Stomach smooth muscle (tissue), 2 donors: ENCODE data around the gene SLAMF6.
"Not testable (repeated sequence)": the region's sequence is repeated elsewhere in the genome, so short reads cannot be mapped to it uniquely, and the experiment has no call there.

Source experiments
- H3K27ac ChIP-seq: one replicate; pipeline ENCODE4 v1.7.0; 2013; ENCODE audit warnings: mild to moderate bottlenecking, low read length, inconsistent platforms
- H3K27me3 ChIP-seq, 2 donors: one replicate each; pipeline ENCODE4 v1.7.0; 2013; ENCODE audit warnings: low read length in 2 of 2; ENCODE audit not compliant: insufficient read depth in 2 of 2, control insufficient read depth in 1 of 2
- H3K36me3 ChIP-seq, 2 donors: one replicate each; pipeline ENCODE4 v1.7.0; 2013; ENCODE audit warnings: low read length in 2 of 2; ENCODE audit not compliant: control insufficient read depth in 2 of 2, insufficient read depth in 2 of 2
- H3K4me1 ChIP-seq: one replicate; pipeline ENCODE4 v1.7.0; 2013; ENCODE audit warnings: low read length; ENCODE audit not compliant: control insufficient read depth, insufficient read depth
- H3K4me3 ChIP-seq, 2 donors: one replicate each; pipeline ENCODE4 v1.7.0; 2013; ENCODE audit warnings: low read length in 2 of 2
- H3K9ac ChIP-seq, 2 donors: one replicate each; pipeline ENCODE4 v1.7.0; 2013; ENCODE audit warnings: low read length in 2 of 2, mild to moderate bottlenecking in 1 of 2
- H3K9me3 ChIP-seq, 2 donors: one replicate each; pipeline ENCODE4 v1.7.0; 2013; ENCODE audit warnings: low read length in 2 of 2; ENCODE audit not compliant: control insufficient read depth in 2 of 2
- donor health status: healthy.
- donor health status: Pancreatic carcinoma.

SLAMF6 gene

DNA sequence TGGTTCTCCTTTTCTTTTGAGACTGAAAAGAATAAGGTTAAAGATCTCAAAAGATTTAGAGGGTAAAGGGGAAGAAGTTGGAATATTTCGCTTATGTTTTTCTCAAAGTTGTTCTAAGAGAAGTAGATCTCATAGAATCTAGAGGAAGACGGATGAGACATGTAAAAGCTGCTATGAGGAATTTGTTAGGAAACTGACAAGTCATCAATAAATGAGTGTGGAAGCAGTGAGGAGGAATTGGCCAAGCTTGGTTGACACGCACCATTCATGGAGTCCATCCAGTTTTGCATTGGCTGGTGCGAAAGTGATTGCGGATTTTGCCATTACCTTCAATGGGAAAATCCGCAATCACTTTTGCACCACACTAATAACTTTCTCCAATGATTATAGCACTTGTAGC lies 20.0 kb downstream of the SLAMF6 start:
- Histone ChIP-seq H3K36me3 (no peaks in the 10 kb centered on the region), H3K4me3 (no peak overlapping the region), H3K27ac (no peak overlapping the region), H3K9me3 (peaks cover 0 to 3% of the 10 kb centered on the region in 2 donors), H3K4me1 (no peaks in the 10 kb centered on the region), H3K27me3 (no peaks in the 10 kb centered on the region), H3K9ac (no peak overlapping the region)

- Histone ChIP-seq H3K9me3 (peaks cover 0 to 3% of the 10 kb centered on the region in 2 donors), H3K27ac (no peak overlapping the region), H3K36me3 (no peaks in the 10 kb centered on the region), H3K27me3 (no peaks in the 10 kb centered on the region), H3K4me1 (no peaks in the 10 kb centered on the region), H3K9ac (no peak overlapping the region), H3K4me3 (no peak overlapping the region)
Observed at GRCh38 chr1:160500321-160500990, 22.6 kb downstream of the SLAMF6 start.

DNA sequence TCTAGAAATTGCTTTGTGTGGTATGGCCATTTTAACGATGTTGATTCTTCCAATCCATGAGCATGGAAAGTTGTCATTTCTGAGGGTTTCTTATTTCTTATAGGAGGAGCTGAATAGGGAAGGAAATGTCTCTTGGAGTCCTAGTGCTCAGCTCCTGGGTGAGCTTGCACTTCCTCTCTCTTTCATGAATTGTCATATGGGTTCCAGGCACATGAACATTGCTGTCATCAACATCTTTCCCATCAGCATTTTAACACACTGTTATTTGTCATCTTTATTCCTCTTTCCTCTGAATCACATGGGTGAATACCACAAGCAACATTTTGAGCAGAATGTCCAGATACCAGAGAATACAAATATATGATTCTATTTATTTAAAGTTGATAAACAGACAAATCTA lies 23.4 kb downstream of the SLAMF6 start:
- Histone ChIP-seq H3K4me3 (no peak overlapping the region), H3K4me1 (no peaks in the 10 kb centered on the region), H3K9ac (no peak overlapping the region), H3K9me3 (peaks cover 0 to 3% of the 10 kb centered on the region in 2 donors), H3K27ac (no peak overlapping the region), H3K27me3 (no peaks in the 10 kb centered on the region), H3K36me3 (no peaks in the 10 kb centered on the region)

- not testable (repeated sequence) for H3K36me3 ChIP-seq, H3K9ac ChIP-seq, H3K4me1 ChIP-seq, H3K27ac ChIP-seq, H3K4me3 ChIP-seq, H3K9me3 ChIP-seq, H3K27me3 ChIP-seq
Observed at GRCh38 chr1:160498301-160499065, 24.6 kb downstream of the SLAMF6 start.

GRCh38 chr1:160496334-160496733 lies 26.7 kb downstream of the SLAMF6 start:
- no peak overlapping the region for H3K9ac ChIP-seq
- H3K27me3 ChIP-seq: no peaks in the 10 kb centered on the region
- H3K4me3 ChIP-seq: no peak overlapping the region
- H3K9me3 ChIP-seq: no peaks in the 10 kb centered on the region
- H3K27ac ChIP-seq: no peak overlapping the region
- no peaks in the 10 kb centered on the region for H3K36me3 ChIP-seq
- H3K4me1 ChIP-seq: no peaks in the 10 kb centered on the region

DNA sequence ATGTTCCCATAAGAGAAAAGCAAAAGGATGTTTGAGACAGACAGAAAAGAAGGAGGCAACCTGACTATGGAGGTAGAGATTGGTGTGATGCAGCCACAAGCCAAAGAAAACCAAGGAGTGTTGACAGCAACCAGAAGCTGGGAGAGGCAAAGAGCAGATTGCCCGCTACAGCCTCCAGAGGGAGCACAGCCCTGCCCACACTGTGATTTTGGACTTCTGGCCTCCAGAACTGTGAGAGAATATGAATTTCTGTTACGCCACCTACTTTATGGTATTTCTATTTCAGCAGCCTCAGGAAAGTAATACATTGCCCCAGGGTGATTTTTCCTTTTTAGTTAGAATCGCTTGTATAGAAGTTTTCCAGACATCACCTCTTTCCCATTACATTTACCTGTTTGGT lies 28.4 kb downstream of the SLAMF6 start:
- Histone ChIP-seq H3K9me3 (no peaks in the 10 kb centered on the region), H3K4me1 (no peaks in the 10 kb centered on the region), H3K36me3 (no peaks in the 10 kb centered on the region), H3K4me3 (no peak overlapping the region), H3K27ac (no peak overlapping the region), H3K27me3 (peaks cover 0 to 2% of the 10 kb centered on the region in 2 donors), H3K9ac (no peak overlapping the region)

DNA sequence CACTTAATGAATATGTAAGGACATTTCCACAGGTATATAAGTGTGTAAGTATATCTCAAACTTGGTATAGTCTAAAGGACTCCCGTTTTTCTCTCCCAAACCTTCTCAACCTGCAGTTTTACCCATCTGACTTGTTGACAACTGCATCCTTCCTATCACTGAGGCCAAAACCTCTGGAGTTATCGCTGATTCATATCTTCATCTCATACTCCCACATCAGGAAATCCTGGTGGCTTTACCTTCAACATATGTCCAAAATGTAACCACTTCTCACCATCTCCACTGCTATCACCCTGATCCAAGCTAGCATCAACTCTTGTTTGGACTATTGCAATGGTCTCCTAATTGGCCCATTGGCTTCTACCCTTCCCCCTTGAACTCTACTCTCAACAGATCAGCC lies 30.4 kb downstream of the SLAMF6 start:
- Histone ChIP-seq H3K27me3 (peaks cover 0 to 2% of the 10 kb centered on the region in 2 donors), H3K4me3 (no peak overlapping the region), H3K9me3 (no peaks in the 10 kb centered on the region), H3K27ac (no peak overlapping the region), H3K36me3 (no peaks in the 10 kb centered on the region), H3K4me1 (no peaks in the 10 kb centered on the region), H3K9ac (no peak overlapping the region)

- Histone ChIP-seq H3K9ac (no peak overlapping the region), H3K9me3 (no peaks in the 10 kb centered on the region), H3K36me3 (no peaks in the 10 kb centered on the region), H3K27me3 (peaks cover 0 to 2% of the 10 kb centered on the region in 2 donors), H3K4me3 (no peak overlapping the region), H3K4me1 (no peaks in the 10 kb centered on the region), H3K27ac (no peak overlapping the region)
Observed at GRCh38 chr1:160491981-160492380, 31.1 kb downstream of the SLAMF6 start.

- peaks cover 0 to 2% of the 10 kb centered on the region in 2 donors for H3K27me3 ChIP-seq
- no peak overlapping the region for H3K9ac ChIP-seq
- no peak overlapping the region for H3K27ac ChIP-seq
- H3K9me3 ChIP-seq: no peaks in the 10 kb centered on the region
- no peaks in the 10 kb centered on the region for H3K4me1 ChIP-seq
- no peak overlapping the region for H3K4me3 ChIP-seq
- no peaks in the 10 kb centered on the region for H3K36me3 ChIP-seq
Observed at GRCh38 chr1:160491017-160491416, 32.0 kb downstream of the SLAMF6 start.

DNA sequence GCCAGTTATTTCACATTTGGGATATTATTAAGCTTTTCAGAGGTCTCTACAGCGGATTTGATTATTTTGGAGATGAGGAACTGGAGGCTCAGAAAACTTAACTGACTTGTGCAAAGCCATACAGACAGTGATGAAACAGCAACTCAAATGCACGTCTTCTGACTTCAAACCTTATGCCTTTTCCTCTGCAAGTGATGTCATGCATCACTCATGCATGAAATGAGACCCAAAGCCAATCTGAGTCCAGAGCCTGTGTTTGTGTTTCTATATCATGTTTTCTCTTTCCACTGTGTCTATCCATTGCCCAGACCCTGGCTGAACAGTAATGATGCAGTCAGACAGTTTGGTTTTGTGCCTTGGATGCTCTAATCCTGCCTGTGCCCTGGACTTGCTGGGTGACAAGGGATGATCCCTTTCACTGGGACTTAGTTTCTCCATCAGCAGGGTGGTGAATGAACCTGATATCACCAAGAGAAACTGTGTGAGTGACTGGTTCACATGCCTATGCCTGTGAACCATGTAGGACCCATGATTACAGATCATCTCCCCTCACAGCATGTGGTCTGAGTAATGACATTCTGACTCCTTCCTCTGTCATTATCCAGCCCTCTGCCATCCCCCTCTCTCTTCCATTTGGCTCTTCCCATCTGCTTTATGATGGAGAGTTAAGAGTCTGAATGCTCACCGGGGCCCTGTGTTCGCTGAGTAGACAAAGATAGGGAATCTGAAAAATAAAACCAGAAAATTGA lies 33.4 kb downstream of the SLAMF6 start:
- H3K9me3 ChIP-seq: no peaks in the 10 kb centered on the region
- H3K4me1 ChIP-seq: no peaks in the 10 kb centered on the region

More for the DNA sequence above, 33.4 kb downstream of the SLAMF6 start:
- Histone ChIP-seq H3K27me3 (peaks cover 0 to 2% of the 10 kb centered on the region in 2 donors), H3K4me3 (no peak overlapping the region), H3K27ac (no peak overlapping the region), H3K36me3 (no peaks in the 10 kb centered on the region), H3K9ac (no peak overlapping the region)
